Measurements from ENCODE around the gene IGFN1.
"Not testable (repeated sequence)": the region's sequence is repeated elsewhere in the genome, so short reads cannot be mapped to it uniquely, and the experiment has no call there.

DNA sequence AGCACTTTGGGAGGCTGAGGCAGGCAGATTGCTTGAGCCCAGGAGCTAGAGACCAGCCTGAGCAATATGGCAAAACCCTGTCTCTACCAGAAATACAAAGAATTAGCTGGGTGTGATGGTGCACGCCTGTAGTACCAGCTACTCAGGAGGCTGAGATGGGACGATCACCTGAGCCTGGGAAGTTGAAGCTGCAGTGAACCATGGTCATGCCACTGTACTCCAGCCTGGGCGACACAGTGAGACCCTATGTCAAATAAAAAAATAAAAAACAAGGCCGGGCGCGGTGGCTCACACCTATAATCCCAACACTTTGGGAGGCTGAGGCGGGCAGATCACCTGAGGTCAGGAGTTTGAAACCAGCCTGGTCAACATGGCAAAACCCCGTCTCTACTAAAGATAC, 27.6 kb upstream of the IGFN1 start:
- TF ChIP-seq, protein P1, sequence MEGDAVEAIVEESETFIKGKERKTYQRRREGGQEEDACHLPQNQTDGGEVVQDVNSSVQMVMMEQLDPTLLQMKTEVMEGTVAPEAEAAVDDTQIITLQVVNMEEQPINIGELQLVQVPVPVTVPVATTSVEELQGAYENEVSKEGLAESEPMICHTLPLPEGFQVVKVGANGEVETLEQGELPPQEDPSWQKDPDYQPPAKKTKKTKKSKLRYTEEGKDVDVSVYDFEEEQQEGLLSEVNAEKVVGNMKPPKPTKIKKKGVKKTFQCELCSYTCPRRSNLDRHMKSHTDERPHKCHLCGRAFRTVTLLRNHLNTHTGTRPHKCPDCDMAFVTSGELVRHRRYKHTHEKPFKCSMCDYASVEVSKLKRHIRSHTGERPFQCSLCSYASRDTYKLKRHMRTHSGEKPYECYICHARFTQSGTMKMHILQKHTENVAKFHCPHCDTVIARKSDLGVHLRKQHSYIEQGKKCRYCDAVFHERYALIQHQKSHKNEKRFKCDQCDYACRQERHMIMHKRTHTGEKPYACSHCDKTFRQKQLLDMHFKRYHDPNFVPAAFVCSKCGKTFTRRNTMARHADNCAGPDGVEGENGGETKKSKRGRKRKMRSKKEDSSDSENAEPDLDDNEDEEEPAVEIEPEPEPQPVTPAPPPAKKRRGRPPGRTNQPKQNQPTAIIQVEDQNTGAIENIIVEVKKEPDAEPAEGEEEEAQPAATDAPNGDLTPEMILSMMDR (IDR thresholded peaks at IDR 0.05; ENCODE audit: poor library complexity) = not testable (repeated sequence)
- TF ChIP-seq EZH2phosphoT487 (IDR thresholded peaks at IDR 0.05; ENCODE audit: low read depth, severe bottlenecking, unreplicated experiment) = not testable (repeated sequence)
